ENCODE results near the gene SEMA3A. TPM values are rescaled to one million over a fixed set of nuclear protein-coding genes. Genes with fewer than 3 reads are reported as not detected.

Gene SEMA3A
- total RNA-seq, 2 experiments from 2014 or later = 0.50 to 0.60 TPM

DNA sequence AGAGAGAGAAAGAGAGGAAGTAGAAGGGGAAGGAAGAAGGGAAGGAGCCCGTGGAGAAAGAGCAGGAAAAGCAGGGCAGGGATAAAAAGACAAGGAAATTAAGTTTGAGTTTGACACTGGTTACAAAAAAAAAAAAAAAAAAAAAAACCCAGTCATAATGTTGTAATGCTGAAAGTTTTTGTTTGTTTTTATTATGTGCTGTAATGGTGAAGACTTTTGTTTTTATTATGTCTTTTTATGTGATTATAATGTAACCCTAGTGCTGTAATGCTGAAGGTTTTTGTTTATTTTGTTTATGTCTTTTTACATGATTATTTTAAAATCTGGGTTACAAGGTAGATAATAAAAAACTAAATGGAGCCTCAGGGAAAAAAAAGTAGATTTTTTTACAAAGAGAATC is 184.8 kb downstream of the SEMA3A start:
- Histone ChIP-seq H3K4me1 (ENCODE audit: insufficient read depth, low read length) (no peaks in the 10 kb centered on the region), H3K9me3 (ENCODE audit: control insufficient read depth in 1 of 2, insufficient read depth in 1 of 2, low read length in 2 of 2) (peaks cover 0 to 4% of the 10 kb centered on the region in 2 experiments), H3K27ac (ENCODE audit: low read depth in 1 of 2, low read length in 2 of 2) (no peak overlapping the region), H3K36me3 (ENCODE audit: insufficient read depth, low read length) (no peaks in the 10 kb centered on the region), H3K27me3 (ENCODE audit: control insufficient read depth in 1 of 2, insufficient read depth in 2 of 2, low read length in 2 of 2) (no peaks in the 10 kb centered on the region), H3K4me3 (ENCODE audit: low read length) (no peak overlapping the region)
- POLR2A ChIA-PET = no interaction called here
- CTCF ChIA-PET = no interaction called here
- no peaks in the 10 kb centered on the region for H3K36me3 Mint-ChIP-seq (ENCODE audit: low read depth)
- H3K27ac Mint-ChIP-seq = no peak overlapping the region
- TF ChIP-seq, protein P1, sequence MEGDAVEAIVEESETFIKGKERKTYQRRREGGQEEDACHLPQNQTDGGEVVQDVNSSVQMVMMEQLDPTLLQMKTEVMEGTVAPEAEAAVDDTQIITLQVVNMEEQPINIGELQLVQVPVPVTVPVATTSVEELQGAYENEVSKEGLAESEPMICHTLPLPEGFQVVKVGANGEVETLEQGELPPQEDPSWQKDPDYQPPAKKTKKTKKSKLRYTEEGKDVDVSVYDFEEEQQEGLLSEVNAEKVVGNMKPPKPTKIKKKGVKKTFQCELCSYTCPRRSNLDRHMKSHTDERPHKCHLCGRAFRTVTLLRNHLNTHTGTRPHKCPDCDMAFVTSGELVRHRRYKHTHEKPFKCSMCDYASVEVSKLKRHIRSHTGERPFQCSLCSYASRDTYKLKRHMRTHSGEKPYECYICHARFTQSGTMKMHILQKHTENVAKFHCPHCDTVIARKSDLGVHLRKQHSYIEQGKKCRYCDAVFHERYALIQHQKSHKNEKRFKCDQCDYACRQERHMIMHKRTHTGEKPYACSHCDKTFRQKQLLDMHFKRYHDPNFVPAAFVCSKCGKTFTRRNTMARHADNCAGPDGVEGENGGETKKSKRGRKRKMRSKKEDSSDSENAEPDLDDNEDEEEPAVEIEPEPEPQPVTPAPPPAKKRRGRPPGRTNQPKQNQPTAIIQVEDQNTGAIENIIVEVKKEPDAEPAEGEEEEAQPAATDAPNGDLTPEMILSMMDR (IDR thresholded peaks at IDR 0.05) = no peak
- ATAC-seq (ENCODE audit: poor library complexity) = no peak
- no peak for DNase-seq
- H3K27me3 Mint-ChIP-seq = no peaks in the 10 kb centered on the region
- no peaks in the 10 kb centered on the region for H3K4me1 Mint-ChIP-seq (ENCODE audit: low read depth)
- no peak overlapping the region for H3K4me3 Mint-ChIP-seq
- H3K9me3 Mint-ChIP-seq = no peaks in the 10 kb centered on the region
- intact Hi-C loops (cut with DNase I, micrococcal nuclease) = no loop called here

DNA sequence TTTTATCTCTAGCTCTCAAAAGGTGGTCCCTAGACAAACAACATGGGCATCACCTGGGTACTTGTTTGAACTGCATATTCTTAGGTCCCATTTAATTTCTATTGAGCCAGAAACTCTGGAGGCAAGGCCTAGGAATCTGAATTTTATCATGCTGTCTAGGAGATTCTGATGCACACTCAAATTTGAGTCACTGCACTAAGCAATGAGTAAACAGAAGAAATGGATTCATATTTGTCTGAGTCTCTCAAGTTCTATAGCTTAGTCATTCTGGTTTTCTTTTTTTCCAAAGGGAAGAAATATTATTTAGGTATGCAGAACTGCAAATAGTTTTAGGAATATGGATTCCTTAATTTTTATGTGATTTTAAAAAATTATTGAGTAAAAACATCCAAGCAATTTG is 185.5 kb downstream of the SEMA3A start:
- no peaks in the 10 kb centered on the region for H3K27me3 Mint-ChIP-seq
- H3K27me3 ChIP-seq (ENCODE audit: control insufficient read depth in 1 of 2, insufficient read depth in 2 of 2, low read length in 2 of 2) = no peaks in the 10 kb centered on the region
- H3K27ac ChIP-seq (ENCODE audit: low read depth in 1 of 2, low read length in 2 of 2) = no peak overlapping the region
- POLR2A ChIA-PET = no interaction called here
- no peaks in the 10 kb centered on the region for H3K36me3 Mint-ChIP-seq (ENCODE audit: low read depth)
- H3K9me3 Mint-ChIP-seq = no peaks in the 10 kb centered on the region
- TF ChIP-seq, protein P1 (IDR thresholded peaks at IDR 0.05) = no peak
- no peak for DNase-seq
- H3K4me3 ChIP-seq (ENCODE audit: low read length) = no peak overlapping the region
- H3K9me3 ChIP-seq (ENCODE audit: control insufficient read depth in 1 of 2, insufficient read depth in 1 of 2, low read length in 2 of 2) = peaks cover 0 to 4% of the 10 kb centered on the region in 2 experiments
- no peak overlapping the region for H3K4me3 Mint-ChIP-seq
- H3K36me3 ChIP-seq (ENCODE audit: insufficient read depth, low read length) = no peaks in the 10 kb centered on the region
- intact Hi-C loops (cut with DNase I, micrococcal nuclease) = no loop called here
- no peak for ATAC-seq (ENCODE audit: poor library complexity)
- H3K4me1 Mint-ChIP-seq (ENCODE audit: low read depth) = no peaks in the 10 kb centered on the region
- H3K4me1 ChIP-seq (ENCODE audit: insufficient read depth, low read length) = no peaks in the 10 kb centered on the region
- CTCF ChIA-PET = no interaction called here
- no peak overlapping the region for H3K27ac Mint-ChIP-seq

- ChIA-PET CTCF (no interaction called here), POLR2A (no interaction called here)
- Histone ChIP-seq H3K9me3 (ENCODE audit: control insufficient read depth in 1 of 2, insufficient read depth in 1 of 2, low read length in 2 of 2) (peaks cover 0 to 2% of the 10 kb centered on the region in 2 experiments), H3K36me3 (ENCODE audit: insufficient read depth, low read length) (no peaks in the 10 kb centered on the region), H3K4me1 (ENCODE audit: insufficient read depth, low read length) (no peaks in the 10 kb centered on the region), H3K27me3 (ENCODE audit: control insufficient read depth in 1 of 2, insufficient read depth in 2 of 2, low read length in 2 of 2) (no peaks in the 10 kb centered on the region), H3K4me3 (ENCODE audit: low read length) (no peak overlapping the region), H3K27ac (ENCODE audit: low read depth in 1 of 2, low read length in 2 of 2) (no peak overlapping the region)
- H3K27me3 Mint-ChIP-seq = no peaks in the 10 kb centered on the region
- H3K4me1 Mint-ChIP-seq (ENCODE audit: low read depth) = no peaks in the 10 kb centered on the region
- H3K27ac Mint-ChIP-seq = no peak overlapping the region
- no peaks in the 10 kb centered on the region for H3K9me3 Mint-ChIP-seq
- intact Hi-C loops (cut with DNase I, micrococcal nuclease) = no loop called here
- no peak for DNase-seq
- no peak overlapping the region for H3K4me3 Mint-ChIP-seq
- no peak for ATAC-seq (ENCODE audit: poor library complexity)
- H3K36me3 Mint-ChIP-seq (ENCODE audit: low read depth) = no peaks in the 10 kb centered on the region
- TF ChIP-seq, protein P1 (IDR thresholded peaks at IDR 0.05) = no peak
Measured at GRCh38 chr7:84003191-84003590, 191.4 kb downstream of the SEMA3A start.

All from CD4-positive, alpha-beta T cell (primary cell).